HG02798 (cell line): ENCODE data around the gene HS3ST5.
A peak's percentile ranks its signal among the peaks of the same experiment; 100 is the strongest.
"Not testable (repeated sequence)": the region's sequence is repeated elsewhere in the genome, so short reads cannot be mapped to it uniquely, and the experiment has no call there.

Source experiments
- ATAC-seq: cut with Tn5 transposase; IDR thresholded peaks from one replicate; pipeline ENCODE4 v1.9.1; 2021; ENCODE audit warnings: mild to moderate bottlenecking; ENCODE audit not compliant: unreplicated experiment, poor library complexity

Gene HS3ST5

DNA sequence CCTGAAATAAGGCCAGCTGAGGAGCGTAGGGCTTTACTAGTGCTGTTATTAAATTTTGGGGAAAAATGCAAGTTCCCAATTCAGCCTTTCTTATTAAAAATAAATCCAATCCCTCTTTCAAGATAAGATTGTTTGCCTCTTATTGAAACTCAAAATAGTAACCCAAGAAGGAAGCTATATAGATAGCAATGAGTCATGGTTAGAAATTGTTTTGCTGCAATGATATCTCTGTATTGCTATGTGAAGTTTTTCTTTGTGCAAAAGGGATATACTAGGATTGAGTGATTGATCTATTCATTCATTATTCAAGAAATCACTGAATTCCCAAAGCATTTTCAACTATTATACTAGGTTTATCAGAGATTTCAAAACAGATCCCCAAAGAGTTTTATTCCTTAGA, 278.9 kb downstream of the HS3ST5 start:
- no peak for ATAC-seq

DNA sequence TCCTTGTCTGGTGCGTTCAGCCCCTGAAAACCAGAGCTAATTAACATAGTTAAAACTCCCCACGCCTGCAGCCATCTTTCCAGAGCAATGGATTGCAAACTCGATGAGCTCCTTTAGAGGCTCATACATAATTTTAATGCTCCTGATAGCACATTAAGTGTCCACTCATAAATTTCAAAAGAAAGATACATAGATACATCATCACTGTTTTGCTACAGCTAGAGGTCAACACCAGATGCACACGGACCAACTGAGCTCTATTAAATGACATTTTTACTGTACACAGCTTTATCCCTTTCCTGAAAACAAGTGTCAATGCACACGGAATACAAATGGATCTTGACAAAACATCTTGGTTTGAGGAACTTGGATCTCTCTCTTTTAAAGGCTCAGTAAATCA, 280.6 kb downstream of the HS3ST5 start:
- ATAC-seq = no peak

DNA sequence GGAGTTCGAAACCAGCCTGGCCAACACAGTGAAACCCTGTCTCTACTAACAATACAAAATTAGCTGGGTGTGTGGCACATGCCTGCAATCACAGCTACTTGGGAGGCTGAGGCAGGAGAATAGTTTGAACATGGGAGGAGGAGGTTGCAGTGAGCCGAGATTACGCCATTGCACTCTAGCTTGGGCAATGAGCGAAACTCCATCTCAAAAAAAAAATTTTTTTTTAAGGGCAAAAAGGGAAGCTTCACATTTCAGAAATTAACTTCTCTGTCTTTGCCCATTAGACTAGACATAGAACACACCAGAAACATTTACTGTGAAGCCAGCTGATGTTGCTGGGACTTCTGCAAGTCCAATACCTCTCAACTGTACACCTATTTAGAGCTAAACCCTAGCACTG, 281.1 kb downstream of the HS3ST5 start:
- ATAC-seq = no peak

DNA sequence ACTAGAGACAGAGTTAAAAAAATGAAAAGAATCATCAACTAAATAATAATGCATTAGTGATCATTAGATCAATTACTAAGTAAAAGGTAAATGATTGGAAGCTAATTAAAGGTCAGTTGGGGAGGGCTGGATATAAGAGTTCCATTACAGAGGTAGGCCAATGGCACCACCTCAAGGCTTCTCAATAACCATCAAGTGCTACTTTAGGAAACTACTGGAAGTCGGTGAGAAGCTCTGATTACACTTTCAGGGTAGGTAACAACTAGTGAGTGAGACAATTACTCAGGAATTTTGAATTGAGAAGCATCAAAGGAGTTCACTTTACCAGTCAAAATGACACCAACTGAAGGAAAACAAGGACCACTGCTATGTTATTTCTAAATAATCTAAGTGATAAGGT, 281.7 kb downstream of the HS3ST5 start:
- ATAC-seq = no peak

DNA sequence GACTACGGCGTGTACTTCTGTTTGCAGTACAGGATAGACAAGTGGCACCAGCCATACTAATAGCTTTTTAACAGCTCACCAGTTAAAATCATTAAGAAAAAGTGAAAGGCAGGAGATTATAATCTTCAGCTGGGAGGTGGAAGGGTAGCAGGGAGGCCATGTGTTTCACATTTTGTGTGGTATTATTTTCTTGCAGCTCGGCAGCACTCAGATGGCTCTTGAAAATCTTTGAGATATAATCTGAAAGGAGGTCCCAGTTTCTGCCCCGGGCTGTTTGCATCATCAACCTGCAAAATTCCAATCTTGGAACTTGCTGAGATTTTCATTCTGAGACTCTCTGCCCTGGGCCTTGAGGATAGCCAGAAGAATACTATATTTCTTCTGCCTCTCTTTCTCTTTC, 284.4 kb downstream of the HS3ST5 start:
- no peak for ATAC-seq

DNA sequence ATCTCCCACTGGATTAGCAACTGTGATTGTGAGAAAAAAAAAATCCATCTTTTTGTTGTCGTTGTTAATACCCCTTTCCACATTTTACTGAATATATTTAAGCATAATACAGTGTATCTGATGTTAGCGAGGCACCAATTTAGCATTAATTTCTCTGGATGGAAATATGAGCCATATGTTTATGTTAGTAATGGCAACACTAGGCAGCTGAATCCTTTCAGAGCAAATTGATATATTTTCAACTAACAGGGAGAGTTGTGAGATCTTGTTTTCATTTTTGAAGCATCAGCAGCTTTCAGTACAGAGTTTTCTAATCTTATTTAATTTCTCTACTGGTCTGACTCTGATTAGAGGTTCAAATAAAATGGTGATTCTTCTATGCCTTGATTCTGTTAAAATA, 287.1 kb downstream of the HS3ST5 start:
- ATAC-seq = no peak

DNA sequence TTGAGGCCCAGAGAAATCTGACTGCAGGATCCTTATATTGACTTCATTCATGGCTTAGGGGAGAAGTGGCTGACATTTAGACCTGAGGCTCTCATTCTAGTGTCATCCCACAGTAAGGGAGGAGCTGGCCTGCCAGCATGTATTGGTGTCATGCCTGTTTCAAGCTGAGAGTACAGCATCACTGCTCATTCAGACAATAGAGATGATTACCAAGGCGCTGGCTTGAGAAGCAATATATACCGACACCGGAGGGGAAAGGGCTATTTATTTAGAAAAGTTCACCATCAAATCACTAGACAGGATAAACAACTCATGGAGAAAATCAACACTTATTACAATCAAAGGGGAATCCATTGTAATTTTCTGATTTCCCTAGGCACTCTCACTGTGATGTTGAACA, 287.5 kb downstream of the HS3ST5 start:
- no peak for ATAC-seq

DNA sequence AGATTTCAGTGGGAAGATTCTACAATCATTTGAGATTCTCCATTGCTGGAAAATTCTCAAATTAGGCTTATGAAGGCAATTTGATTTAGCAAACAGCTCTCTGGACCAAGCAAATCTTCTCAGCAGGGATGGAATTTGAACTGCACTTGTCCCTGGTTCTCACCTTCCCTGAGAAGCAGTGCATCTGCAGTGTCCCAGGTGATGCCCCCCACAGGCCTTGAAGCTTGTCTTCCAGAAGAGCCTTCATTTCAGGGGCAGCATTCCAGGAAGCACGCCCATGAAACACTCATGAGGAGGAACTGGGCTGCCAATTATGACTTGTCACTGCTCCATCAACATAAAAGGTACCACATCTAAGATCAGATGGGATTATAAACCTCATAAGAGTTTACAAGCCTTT, 289.0 kb downstream of the HS3ST5 start:
- no peak for ATAC-seq

DNA sequence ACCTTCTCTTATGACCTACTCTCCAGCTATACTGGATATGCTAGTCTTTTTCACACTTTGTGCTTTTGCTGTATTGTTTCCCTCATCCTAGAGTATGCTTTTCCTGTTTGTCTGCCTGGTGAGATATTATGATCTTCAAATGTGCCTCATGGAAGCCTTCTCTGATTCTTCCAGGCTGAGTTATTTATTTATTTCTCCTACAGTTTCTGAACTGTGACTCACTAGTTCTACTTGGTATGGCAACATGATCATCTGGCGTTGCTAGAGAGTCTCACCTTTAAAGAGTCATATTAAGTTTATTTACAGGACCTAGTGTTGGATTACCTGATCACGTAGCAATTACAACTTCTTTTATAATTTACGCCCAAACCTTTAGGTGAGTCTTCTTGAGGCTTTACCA, 290.7 kb downstream of the HS3ST5 start:
- no peak for ATAC-seq

DNA sequence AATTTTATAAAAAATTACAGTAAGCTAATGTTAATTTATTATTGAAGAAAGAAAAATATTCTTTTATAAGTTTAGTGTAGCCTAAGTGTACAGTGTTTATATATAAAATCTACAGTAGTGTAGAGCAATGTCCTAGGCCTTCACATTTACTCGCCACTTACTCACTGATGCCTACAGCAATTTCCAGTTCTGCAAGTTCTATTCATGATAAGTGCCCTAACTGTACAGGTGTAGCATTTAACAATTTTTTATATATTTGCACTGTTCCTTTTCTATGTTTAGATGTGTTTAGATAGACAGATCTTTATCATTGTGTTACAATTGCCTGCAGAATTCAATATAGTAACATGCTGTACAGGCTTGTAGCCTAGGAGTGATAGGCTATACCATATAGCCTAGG, 291.8 kb downstream of the HS3ST5 start:
- ATAC-seq = no peak

DNA sequence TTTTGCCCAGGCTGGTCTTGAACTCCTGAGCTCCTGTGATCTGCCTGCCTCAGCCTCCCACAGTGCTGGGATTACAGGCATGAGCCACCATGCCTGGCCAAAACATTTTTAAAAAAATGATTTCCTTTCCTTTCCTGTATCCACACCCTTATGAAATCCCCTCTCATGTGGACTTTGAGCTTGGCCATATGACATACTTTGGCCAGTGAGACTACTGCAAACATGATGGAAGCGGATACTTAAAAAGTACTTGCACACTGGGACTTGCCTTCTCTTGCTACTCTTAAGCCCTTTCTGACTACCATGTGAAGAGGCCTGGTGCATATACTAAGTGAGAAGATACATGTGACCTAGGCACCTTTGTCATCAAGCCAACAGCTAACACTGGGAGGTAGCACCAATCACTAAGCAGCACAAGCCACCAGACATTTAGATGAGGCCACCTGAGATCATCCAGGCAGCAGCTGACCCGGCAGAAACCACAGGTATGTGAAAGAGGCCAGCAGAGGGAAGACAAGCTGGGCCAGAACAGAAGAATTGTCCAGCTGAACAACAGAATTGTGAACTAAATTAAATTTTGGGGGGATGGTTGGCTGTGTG, 293.4 kb downstream of the HS3ST5 start:
- no peak for ATAC-seq

DNA sequence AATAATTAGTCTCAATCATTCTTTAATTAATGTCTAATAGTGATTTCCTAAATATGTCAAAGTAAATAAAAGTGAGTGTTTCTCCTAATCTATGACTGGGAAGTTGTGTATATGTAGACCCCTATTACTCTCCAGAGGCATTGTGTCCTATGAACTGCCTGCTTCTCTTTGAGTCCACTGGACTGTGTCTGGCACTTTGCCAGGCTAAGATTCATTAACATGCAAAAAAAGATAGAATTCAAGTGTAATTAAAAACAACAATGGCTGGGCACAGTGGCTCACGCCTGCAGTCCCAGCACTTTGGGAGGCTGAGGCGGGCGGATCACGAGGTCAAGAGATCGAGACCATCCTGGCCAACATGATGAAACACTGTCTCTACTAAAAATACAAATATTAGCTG, 298.3 kb downstream of the HS3ST5 start:
- ATAC-seq = not testable (repeated sequence)

DNA sequence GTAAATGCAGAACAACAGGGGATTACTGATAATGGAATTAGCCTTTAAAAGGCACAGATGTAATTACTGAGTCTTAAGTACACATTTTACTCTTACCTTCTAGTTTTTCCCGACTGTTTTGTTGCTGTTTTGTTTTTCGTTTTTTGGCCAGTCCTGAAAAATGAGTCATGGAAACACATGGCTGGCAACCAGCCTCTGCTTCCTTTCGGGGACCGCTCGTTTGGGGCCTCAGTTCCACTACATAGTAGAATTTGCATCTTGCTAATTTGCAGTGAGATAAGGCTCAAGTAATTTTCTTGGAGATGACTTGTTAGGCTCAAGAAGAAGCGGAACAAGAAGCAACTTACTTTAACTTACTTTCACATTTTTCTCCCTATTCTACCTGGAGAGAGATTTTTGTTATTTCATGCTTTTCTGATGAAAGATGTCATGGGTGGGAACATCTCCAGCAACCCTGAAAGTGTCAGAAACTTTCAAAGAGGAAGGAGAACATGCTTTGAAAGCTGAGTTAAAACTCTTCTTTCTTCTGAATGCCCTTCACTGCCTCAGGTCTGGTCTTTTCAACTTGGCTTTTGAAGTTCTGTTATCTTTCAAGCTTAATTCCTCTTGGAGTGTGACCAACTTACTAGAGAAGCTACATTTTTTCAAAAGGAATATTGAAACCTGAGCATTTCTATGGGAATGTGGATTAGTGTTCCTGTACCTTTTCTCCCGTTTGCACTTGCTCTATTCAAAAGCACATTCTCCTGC, 300.4 kb downstream of the HS3ST5 start:
- ATAC-seq = peak; percentile 69

DNA sequence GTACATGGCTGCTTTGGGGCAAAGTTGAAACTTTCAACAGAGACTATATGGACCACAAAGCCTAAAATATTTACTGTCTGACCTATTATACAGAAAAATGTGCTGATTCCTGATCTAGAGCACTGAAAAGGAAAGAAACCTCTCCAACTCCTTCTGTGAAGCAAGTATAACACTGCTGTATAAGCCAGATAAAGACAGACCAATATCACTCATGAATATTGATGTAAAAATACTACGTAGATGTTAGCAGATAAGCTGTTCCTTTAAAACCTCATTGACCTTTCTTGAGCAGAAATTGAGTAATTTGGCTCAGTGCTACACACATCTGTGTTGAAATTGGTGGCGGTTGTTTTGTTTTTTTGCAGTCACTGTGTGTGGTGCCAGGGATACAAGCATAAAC, 302.0 kb downstream of the HS3ST5 start:
- ATAC-seq = no peak

DNA sequence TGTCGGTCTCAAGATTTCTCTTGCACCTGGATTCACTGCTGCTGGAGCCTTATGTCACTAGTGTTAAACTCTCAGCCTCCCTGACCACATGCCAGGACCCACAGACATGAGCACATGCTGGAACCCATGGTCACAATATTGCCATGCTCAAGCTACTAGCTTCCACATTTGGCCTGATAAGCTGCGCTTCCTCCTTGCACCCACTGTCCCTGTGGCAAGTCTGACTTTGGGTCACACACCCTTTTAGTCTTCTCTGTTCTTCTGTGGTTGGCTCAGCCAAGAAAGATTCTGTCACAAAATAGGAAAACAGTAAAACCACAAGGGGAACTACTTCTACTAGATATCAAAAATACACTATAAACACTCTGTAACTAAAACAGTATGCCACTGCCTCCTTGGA, 303.0 kb downstream of the HS3ST5 start:
- no peak for ATAC-seq

DNA sequence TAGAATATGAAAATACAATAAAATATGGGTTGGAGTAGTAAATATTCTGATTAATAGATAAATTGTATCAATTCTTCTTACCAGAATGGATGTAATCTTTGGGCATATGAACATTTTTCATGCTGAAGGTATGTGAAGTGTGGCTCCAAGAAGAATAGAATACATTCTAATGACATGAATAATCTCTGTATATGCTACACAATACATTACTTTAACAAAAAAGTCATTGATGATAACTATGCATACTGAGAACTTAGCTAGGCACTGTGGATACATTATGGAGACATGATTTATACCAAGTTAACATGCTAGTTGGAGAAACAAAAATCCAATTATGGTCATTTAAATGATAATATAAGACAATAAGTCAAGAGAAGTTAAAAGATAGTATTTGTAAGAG, 309.2 kb downstream of the HS3ST5 start:
- no peak for ATAC-seq

DNA sequence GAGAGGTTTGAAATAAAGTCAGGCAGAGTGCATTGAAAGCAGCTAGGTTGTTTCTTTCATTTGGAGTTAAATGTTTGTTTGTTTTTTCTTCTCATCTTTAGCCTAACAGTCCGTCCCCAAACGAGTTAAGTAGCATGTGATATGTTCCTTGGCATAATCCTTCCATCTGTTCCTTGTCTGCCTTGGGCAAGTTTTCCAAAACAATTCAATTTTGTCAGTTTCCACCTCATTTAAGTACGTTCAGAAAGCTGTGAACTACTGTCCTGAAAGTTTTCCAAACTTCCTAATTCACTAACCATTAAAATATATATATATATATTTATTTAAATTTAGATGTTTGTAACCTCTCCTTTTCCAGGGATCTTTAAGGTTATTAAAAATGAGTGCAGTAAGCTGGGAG, 310.1 kb downstream of the HS3ST5 start:
- ATAC-seq = no peak

DNA sequence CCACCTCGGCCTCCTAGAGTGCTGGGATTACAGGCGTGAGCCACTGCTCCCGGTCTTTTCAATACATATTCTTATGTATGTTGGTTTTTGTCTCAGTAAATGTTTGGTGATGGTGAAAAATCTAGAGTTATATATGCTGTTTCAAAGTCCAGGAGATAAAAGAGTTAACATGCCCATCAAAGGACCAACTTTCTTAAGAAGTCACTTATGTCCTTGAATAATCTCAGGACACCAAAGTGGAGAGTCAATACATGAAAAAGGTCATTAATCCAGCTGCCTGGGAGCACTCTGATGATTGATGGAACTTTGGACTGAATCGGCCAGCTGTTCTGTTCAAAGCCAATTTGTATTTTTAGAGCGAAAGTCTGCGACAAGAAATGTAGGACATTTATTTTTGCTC, 312.1 kb downstream of the HS3ST5 start:
- no peak for ATAC-seq

DNA sequence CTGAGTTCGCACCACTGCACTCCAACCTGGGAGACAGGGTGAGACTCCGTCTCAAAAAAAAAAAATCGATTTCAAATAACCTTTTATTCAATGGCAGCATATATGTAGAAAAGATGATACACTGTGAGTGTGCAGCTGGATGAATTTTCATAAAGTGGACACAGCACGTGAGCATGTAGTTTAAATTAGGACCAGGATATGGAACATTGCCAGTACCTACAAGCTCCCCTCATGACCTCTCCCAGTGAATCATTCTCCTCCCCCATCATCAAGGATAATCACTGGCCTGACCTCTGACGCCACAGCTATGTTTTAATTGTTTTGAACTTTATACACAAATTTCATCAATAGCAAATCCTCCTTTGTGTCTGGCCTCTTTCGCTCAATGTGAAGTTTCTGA, 318.1 kb downstream of the HS3ST5 start:
- ATAC-seq = no peak

DNA sequence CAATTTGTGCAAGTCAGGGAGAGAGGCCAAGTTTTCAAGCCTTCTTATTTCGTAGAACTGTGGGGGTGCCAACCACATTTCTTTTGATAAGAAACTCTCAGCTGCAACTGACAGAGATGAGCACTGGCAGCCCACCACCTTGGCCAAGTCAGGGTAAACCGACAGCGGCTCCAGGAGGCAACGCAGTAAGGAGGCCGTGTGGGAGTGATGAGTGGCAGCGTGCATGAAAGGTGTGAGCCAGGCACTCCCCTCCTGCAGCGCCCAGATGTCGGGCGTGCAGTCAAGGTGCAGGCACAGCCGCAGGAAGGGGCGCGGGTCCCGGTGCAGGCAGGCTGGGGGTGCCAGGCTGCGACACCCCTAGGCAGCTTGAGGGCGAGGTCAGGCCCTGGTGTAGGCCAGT, 322.6 kb downstream of the HS3ST5 start:
- ATAC-seq = no peak

DNA sequence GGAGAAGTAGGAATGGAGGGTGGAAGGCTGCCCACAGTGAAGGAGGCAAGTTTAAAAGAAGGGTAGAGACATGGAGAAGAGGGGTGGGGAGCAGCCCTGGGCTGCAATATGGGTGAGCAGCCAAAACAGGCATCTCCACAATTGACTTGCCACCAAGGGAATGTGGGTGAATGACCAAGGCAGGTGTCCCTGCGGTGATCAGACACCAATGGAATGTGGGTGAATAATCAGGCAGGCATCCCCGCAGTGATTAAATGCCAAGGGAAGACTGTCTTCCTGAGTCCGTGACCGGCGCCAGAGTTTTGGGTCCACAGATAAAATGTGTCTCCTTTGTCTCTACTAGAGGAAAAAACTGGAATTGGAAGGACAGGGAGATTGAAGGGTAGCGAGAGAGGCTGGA, 325.7 kb downstream of the HS3ST5 start:
- not testable (repeated sequence) for ATAC-seq

DNA sequence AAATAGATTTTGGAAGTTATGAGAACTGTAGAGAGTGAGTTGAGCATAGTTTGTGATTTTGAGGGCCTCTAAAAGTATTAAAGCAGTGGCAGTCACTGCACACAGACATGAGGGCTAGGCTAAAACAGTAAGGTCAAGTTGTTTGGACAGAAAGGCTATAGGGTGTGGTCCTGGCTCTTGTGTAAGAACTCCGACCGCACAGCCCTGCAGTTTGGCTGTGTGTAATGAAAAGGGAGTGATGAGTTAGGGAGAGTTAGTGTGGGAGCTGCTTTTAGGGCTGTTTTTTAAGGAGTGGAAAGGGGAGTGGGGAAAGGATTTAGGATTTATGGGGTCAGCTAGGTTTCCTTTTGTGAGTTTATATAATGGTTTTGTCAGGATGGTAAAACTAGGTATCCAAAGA, 328.7 kb downstream of the HS3ST5 start:
- not testable (repeated sequence) for ATAC-seq
